Bronchial epithelial cell (primary cell): ENCODE measurements around the gene PSMB7. TPM values are rescaled to one million over a fixed set of nuclear protein-coding genes. Genes with fewer than 3 reads are reported as not detected.

ENCODE experiments used
- DNase-seq: peaks from one replicate; pipeline ENCODE4 v3.0.0-alpha.2; 2010; ENCODE audit warnings: low read depth
- FAIRE-seq: peaks from 2 replicates; lab custom pipeline; 2011; peaks lifted over from hg19 to GRCh38; lab: Jason Lieb, UNC
- H3K27me3 ChIP-seq: 2 replicates; pipeline ENCODE4 v1.5.1; 2011; ENCODE audit warnings: low read length; ENCODE audit not compliant: control insufficient read depth, insufficient read depth
- H3K36me3 ChIP-seq: 2 replicates; pipeline ENCODE4 v1.5.1; 2011; ENCODE audit warnings: low read length; ENCODE audit not compliant: control insufficient read depth, insufficient read depth
- H3K4me3 ChIP-seq: 2 replicates; pipeline ENCODE4 v1.5.1; 2011; ENCODE audit warnings: mild to moderate bottlenecking, low read depth, low read length, control low read depth
- total RNA-seq: library from RNA; depleted of rRNA; stranded (reverse); fragments of >200 nt; gene quantifications from 2 replicates; pipeline ENCODE4 v1.2.1, GENCODE V29; 2014
- TF ChIP-seq, protein P1 (sequence below): IDR thresholded peaks from 2 replicates; pipeline ENCODE4 v1.5.1; 2011; ENCODE audit warnings: mild to moderate bottlenecking, moderate library complexity, low read length, control low read depth, inconsistent platforms; ENCODE audit not compliant: insufficient read depth, severe bottlenecking

The PSMB7 gene
- total RNA-seq, 1 donor from 2014 or later = 335 TPM

GRCh38 chr9:124349267-124349666 is 66.0 kb downstream of the PSMB7 start:
- DNase-seq = no peak
- Histone ChIP-seq H3K27me3 (no peaks in the 10 kb centered on the region), H3K4me3 (no peak overlapping the region), H3K36me3 (peaks cover 27% of the 10 kb centered on the region)
- no peak for FAIRE-seq
- TF ChIP-seq, protein P1, sequence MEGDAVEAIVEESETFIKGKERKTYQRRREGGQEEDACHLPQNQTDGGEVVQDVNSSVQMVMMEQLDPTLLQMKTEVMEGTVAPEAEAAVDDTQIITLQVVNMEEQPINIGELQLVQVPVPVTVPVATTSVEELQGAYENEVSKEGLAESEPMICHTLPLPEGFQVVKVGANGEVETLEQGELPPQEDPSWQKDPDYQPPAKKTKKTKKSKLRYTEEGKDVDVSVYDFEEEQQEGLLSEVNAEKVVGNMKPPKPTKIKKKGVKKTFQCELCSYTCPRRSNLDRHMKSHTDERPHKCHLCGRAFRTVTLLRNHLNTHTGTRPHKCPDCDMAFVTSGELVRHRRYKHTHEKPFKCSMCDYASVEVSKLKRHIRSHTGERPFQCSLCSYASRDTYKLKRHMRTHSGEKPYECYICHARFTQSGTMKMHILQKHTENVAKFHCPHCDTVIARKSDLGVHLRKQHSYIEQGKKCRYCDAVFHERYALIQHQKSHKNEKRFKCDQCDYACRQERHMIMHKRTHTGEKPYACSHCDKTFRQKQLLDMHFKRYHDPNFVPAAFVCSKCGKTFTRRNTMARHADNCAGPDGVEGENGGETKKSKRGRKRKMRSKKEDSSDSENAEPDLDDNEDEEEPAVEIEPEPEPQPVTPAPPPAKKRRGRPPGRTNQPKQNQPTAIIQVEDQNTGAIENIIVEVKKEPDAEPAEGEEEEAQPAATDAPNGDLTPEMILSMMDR = no peak

- FAIRE-seq (peak; percentile 77), DNase-seq (no peak)
- H3K27me3 ChIP-seq = no peaks in the 10 kb centered on the region
- H3K4me3 ChIP-seq = no peak overlapping the region
- peaks cover 27% of the 10 kb centered on the region for H3K36me3 ChIP-seq
- TF ChIP-seq, protein P1 = no peak
Measured at GRCh38 chr9:124348831-124349230, 66.4 kb downstream of the PSMB7 start.

DNA sequence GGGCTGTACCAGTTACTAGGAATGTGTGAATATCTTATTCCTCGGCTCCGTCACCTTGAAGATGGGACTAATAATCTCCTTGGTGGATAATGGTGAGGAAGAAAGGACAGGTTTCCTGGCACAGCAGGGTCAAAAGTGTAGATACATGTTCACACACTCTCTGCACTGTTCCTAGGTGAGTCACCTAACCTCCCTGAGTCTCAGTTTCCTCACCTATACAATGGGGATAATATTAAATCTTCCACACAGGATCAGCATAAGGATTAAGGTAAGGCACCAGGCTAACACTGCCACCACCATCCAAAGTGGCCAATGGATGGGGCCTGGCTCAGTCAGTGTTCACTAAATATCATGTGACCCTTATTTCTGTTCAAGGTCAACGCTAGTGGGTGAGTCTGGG is 66.9 kb downstream of the PSMB7 start:
- H3K27me3 ChIP-seq = no peaks in the 10 kb centered on the region
- TF ChIP-seq, protein P1 = no peak
- FAIRE-seq (no peak), DNase-seq (no peak)
- H3K36me3 ChIP-seq = peaks cover 22% of the 10 kb centered on the region
- no peak overlapping the region for H3K4me3 ChIP-seq

DNA sequence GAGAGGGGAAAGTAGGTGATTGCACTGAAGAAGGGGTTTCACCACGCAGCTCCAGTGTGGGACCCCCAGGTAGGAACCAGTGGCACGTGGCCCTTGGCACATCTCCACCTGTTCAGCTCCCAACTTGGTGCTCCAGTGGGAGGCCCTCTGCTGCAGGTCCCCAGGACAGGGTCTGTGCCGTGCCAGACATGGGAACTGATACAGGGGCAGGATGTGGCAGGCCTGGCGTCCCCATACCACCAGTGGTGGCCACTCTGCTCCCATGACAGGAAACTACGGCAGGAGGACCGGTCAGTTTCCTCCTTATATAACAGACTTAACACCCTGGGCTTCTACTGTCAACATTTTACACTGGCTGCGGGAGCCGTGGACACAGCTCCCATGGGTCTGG is 67.3 kb downstream of the PSMB7 start:
- Histone ChIP-seq H3K36me3 (peaks cover 18% of the 10 kb centered on the region), H3K4me3 (no peak overlapping the region), H3K27me3 (no peaks in the 10 kb centered on the region)
- FAIRE-seq = no peak
- TF ChIP-seq, protein P1 = no peak
- DNase-seq = no peak

DNA sequence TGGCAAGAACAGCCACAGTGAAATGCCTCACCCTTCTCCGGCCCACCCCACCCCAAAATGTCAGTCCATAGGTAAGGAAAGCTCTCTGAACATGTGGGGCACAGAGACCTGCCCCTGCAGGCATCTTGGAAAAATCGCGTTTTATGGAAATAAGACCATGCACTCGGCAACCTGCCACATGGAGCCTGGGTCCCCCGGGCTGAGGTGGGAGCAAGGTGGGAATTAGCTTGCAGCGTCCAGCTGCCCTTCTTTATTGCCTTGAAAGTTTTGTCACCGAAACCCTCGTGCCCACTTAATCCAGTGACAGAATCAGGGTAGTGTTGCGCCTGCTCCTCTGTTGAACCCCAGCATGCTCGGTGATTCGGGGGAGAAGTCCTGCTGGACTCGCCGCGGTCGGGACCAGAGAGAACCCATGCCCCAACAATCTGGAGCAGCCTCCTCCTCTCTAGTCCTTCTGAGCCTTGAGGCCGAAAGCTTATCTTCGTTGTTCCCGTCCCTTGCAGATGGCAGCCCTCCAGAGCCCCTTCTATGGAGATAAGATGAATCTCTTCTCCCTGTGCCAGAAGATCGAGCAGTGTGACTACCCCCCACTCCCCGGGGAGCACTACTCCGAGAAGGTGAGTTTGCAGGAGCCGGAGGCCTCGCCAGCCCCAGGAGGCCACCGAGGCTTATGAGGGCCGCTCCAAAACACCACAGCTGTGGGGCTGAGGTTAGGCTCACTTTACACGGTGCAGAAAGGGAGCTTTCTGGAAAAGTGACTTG is 67.9 kb downstream of the PSMB7 start:
- no peak for FAIRE-seq

More for the DNA sequence above, 67.9 kb downstream of the PSMB7 start:
- no peak for DNase-seq
- Histone ChIP-seq H3K36me3 (peaks cover 14% of the 10 kb centered on the region), H3K27me3 (no peaks in the 10 kb centered on the region), H3K4me3 (no peak overlapping the region)
- TF ChIP-seq, protein P1 = no peak
